HG03432 (cell line): ENCODE measurements around the gene CBX5.
"Not testable (repeated sequence)": the region's sequence is repeated elsewhere in the genome, so short reads cannot be mapped to it uniquely, and the experiment has no call there.

ENCODE experiments used
- ATAC-seq: cut with Tn5 transposase; IDR thresholded peaks from one replicate; pipeline ENCODE4 v1.9.1; 2021; ENCODE audit warnings: mild to moderate bottlenecking, moderate library complexity; ENCODE audit not compliant: unreplicated experiment

CBX5 gene

GRCh38 chr12:54279632-54280467 lies at the start of gene CBX5:
CBX5 (minus strand) TSS chr12:54280122; CDS start chr12:54257650, 22,472 bp downstream.
- peak; percentile 74 for ATAC-seq

- ATAC-seq: no peak
These were observed 48.8 kb upstream of the CBX5 start for GRCh38 chr12:54328595-54329337.

- ATAC-seq: not testable (repeated sequence)
These were observed 45.7 kb upstream of the CBX5 start for GRCh38 chr12:54325442-54326109.

- ATAC-seq: peak; percentile 99
These were observed 44.9 kb upstream of the CBX5 start, which contains the start of gene COPZ1 for GRCh38 chr12:54324617-54325441. COPZ1 (plus strand) TSS chr12:54325131; CDS start chr12:54325164, 33 bp downstream.

- ATAC-seq: no peak
These were observed 41.4 kb upstream of the CBX5 start for GRCh38 chr12:54321363-54321762.

- ATAC-seq: not testable (repeated sequence)
These were observed 32.4 kb upstream of the CBX5 start for GRCh38 chr12:54312309-54312708.

- no peak for ATAC-seq
These were observed 31.1 kb upstream of the CBX5 start for GRCh38 chr12:54311051-54311450.

- no peak for ATAC-seq
These were observed 27.2 kb upstream of the CBX5 start for GRCh38 chr12:54306925-54307741.

GRCh38 chr12:54304187-54304810 lies 24.4 kb upstream of the CBX5 start:
- ATAC-seq: peak; percentile 52

GRCh38 chr12:54303640-54304039 lies 23.7 kb upstream of the CBX5 start:
- ATAC-seq: no peak

- ATAC-seq: no peak
These were observed 21.6 kb upstream of the CBX5 start for GRCh38 chr12:54301428-54302048.

- ATAC-seq: no peak
These were observed 21.0 kb upstream of the CBX5 start, which contains the start of gene NFE2 for GRCh38 chr12:54300732-54301427. NFE2 (minus strand) TSS chr12:54301015; CDS start chr12:54295248, 5,767 bp downstream.

GRCh38 chr12:54300225-54300731 lies 20.4 kb upstream of the CBX5 start:
- no peak for ATAC-seq

- ATAC-seq: no peak
These were observed 19.7 kb upstream of the CBX5 start for GRCh38 chr12:54299515-54300224.

- ATAC-seq: no peak
These were observed 19.0 kb upstream of the CBX5 start for GRCh38 chr12:54298904-54299303.

GRCh38 chr12:54296393-54297099 lies 16.6 kb upstream of the CBX5 start:
- no peak for ATAC-seq
